GM10248 (cell line): ENCODE measurements around the gene SPEG.

Source experiments
- CTCF ChIA-PET: fragments of 300-600 bp; sonication (Branson Sonifier 250); formaldehyde crosslinking; extraction: SDS; loops from one replicate; lab custom pipeline; 2021; ENCODE audit warnings: antibody characterized with exemption; lab: Yijun Ruan, JAX
- POLR2A ChIA-PET: fragments of 350-650 bp; sonication (Branson Sonifier 250); formaldehyde crosslinking; extraction: SDS; loops from one replicate; lab custom pipeline; 2020; ENCODE audit warnings: antibody characterized with exemption; lab: Yijun Ruan, JAX
- DNase-seq: peaks from one replicate; pipeline ENCODE4 v3.0.0; 2012; ENCODE audit errors: extremely low spot score
- TF ChIP-seq, protein P1 (sequence below): IDR thresholded peaks from 2 replicates; pipeline ENCODE4 v1.5.1; 2012; ENCODE audit warnings: mild to moderate bottlenecking, low read depth; ENCODE audit errors: extremely low read depth, missing control alignments, control extremely low read depth

SPEG gene

DNA sequence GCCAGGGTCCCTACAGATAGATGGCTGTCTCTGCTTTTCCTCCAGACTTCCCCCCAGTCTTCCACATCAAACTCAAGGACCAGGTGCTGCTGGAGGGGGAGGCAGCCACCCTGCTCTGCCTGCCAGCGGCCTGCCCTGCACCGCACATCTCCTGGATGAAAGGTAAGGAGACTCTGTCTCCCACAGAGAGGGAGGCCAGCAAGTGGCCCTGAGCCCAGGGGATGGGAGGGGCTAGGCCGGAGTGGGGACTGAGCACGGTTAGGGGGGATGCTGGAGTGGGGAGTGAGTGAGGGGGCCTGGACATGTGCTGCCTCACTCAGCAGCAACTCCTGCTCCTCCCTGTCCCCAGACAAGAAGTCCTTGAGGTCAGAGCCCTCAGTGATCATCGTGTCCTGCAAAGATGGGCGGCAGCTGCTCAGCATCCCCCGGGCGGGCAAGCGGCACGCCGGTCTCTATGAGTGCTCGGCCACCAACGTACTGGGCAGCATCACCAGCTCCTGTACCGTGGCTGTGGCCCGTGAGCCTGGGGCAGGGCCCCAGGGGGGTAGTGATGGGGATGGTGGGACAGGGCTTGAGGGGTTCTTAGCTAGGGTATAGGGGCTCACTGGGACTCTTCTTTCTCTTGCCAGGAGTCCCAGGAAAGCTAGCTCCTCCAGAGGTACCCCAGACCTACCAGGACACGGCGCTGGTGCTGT, 53.7 kb downstream of the SPEG start:
- TF ChIP-seq, protein P1, sequence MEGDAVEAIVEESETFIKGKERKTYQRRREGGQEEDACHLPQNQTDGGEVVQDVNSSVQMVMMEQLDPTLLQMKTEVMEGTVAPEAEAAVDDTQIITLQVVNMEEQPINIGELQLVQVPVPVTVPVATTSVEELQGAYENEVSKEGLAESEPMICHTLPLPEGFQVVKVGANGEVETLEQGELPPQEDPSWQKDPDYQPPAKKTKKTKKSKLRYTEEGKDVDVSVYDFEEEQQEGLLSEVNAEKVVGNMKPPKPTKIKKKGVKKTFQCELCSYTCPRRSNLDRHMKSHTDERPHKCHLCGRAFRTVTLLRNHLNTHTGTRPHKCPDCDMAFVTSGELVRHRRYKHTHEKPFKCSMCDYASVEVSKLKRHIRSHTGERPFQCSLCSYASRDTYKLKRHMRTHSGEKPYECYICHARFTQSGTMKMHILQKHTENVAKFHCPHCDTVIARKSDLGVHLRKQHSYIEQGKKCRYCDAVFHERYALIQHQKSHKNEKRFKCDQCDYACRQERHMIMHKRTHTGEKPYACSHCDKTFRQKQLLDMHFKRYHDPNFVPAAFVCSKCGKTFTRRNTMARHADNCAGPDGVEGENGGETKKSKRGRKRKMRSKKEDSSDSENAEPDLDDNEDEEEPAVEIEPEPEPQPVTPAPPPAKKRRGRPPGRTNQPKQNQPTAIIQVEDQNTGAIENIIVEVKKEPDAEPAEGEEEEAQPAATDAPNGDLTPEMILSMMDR: no peak
- CTCF ChIA-PET: interaction anchor here (0.9 to 18.5 kb wide), 3 partner anchors 12 to 39 kb away, joined by 3 to 325 read pairs (median 4); no protein-coding TSS in a partner anchor
- DNase-seq: no peak
- POLR2A ChIA-PET: no interaction called here

DNA sequence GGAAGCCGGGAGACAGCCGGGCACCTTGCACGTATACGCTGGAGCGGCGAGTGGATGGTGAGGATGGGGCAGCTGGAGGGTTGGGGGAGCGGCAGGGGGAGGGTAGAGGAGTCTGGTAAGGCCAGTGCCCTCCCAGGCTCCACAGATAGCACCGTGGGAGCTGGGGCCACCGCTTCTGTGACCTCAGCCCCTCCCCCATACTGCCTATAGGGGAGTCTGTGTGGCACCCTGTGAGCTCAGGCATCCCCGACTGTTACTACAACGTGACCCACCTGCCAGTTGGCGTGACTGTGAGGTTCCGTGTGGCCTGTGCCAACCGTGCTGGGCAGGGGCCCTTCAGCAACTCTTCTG, 54.2 kb downstream of the SPEG start:
- no peak for DNase-seq
- ChIA-PET POLR2A (no interaction called here), CTCF (interaction anchor here (1.2 to 18.5 kb wide), 2 partner anchors 28 to 39 kb away, joined by 3 to 325 read pairs; no protein-coding TSS in a partner anchor)
- TF ChIP-seq, protein P1: no peak

DNA sequence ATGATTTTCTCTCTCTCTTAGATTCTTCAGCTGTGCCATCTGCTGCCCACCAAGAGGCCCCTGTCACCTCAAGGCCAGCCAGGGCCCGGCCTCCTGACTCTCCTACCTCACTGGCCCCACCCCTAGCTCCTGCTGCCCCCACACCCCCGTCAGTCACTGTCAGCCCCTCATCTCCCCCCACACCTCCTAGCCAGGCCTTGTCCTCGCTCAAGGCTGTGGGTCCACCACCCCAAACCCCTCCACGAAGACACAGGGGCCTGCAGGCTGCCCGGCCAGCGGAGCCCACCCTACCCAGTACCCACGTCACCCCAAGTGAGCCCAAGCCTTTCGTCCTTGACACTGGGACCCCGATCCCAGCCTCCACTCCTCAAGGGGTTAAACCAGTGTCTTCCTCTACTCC, 54.7 kb downstream of the SPEG start:
- TF ChIP-seq, protein P1: no peak
- ChIA-PET POLR2A (no interaction called here), CTCF (interaction anchor here (1.5 to 18.5 kb wide), 2 partner anchors 10 to 38 kb away, joined by 3 to 325 read pairs; no protein-coding TSS in a partner anchor)
- DNase-seq: no peak

DNA sequence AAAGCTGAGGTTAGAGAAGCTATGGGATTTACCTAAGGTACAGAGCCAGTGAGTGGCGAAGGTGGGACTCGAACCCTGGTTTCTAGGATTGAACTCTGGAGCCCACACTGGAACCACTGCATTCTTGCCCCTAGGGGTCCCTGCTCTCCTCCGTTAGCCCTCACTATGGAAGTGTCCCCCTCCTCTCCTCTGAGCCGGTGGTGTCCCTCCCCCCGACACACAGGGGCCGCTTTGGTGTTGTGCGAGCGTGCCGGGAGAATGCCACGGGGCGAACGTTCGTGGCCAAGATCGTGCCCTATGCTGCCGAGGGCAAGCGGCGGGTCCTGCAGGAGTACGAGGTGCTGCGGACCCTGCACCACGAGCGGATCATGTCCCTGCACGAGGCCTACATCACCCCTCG, 55.5 kb downstream of the SPEG start:
- ChIA-PET POLR2A (no interaction called here), CTCF (interaction anchor here (1.5 to 18.5 kb wide), 2 partner anchors 10 to 38 kb away, joined by 3 to 325 read pairs; no protein-coding TSS in a partner anchor)
- TF ChIP-seq, protein P1: no peak
- no peak for DNase-seq

DNA sequence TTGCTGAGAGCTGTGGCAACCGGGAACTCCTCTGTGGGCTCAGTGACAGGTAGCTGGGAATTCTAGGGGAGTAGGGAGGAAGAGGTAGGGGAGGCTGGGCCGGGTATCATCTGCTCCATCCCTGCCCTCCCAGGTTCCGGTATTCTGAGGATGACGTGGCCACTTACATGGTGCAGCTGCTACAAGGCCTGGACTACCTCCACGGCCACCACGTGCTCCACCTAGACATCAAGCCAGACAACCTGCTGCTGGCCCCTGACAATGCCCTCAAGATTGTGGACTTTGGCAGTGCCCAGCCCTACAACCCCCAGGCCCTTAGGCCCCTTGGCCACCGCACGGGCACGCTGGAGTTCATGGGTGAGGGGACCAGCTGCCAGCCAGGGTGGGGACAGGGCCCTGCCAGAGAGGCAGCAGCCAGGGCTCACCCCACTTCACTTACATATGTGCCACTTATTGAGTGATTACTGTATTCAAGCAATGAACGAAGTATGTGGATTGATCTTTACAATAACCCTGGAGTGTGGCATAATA, 56.0 kb downstream of the SPEG start:
- DNase-seq: no peak
- ChIA-PET CTCF (interaction anchor here (1.3 to 18.5 kb wide), 4 partner anchors 8 to 37 kb away, joined by 3 to 325 read pairs (median 6); no protein-coding TSS in a partner anchor), POLR2A (no interaction called here)
- TF ChIP-seq, protein P1: no peak

DNA sequence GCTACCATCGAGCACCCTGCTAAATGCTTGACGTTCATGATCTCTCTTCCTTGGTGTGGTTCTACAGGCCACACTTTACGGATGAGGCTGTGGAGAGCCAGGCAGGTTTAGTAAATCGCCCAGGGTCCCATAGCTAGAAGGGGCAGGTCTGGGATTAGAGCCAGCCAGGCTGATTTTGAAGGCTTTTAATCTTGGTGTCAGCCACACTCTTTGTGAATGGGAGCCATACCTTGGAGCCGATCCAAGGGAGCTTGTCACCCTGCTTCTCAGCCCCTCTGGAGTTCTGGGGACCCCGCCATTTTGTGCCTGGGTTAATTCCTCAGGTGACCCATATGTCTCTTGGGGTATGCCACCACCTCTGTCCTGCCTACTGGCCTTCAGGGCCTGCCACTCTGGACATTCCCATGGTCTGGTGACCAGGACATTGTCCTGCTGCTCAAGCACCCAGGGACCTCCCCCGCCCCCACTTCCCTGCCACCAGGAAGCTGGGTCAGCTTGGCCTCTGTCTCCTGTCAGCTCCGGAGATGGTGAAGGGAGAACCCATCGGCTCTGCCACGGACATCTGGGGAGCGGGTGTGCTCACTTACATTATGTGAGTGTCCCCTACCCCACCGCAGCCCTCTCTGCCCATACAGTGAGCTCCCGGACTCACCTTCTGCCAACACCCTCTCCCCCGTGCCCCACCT, 56.8 kb downstream of the SPEG start:
- ChIA-PET POLR2A (interaction anchor here (0.5 kb wide), 1 partner anchor 80 kb away, joined by 3 read pairs; no protein-coding TSS in a partner anchor), CTCF (interaction anchor here (0.7 to 18.5 kb wide), 5 partner anchors 9 to 36 kb away, joined by 3 to 325 read pairs (median 6); no protein-coding TSS in a partner anchor)
- TF ChIP-seq, protein P1: no peak
- no peak for DNase-seq
